Testis (tissue), 3 donors: ENCODE measurements around the gene MYO1F. TPM values are rescaled to one million over a fixed set of nuclear protein-coding genes. Genes with fewer than 3 reads are reported as not detected.

ENCODE experiments used
- DNase-seq: peaks from one replicate; pipeline ENCODE4 v3.0.0-alpha.2; 2019
- H3K27ac ChIP-seq, 2 donors: fragments of 200-600 bp; sonication (generic); one replicate each; pipeline ENCODE4 v1.5.1; 2019
- H3K27me3 ChIP-seq: fragments of 200-600 bp; sonication (generic); one replicate; pipeline ENCODE4 v1.5.1; 2019
- H3K36me3 ChIP-seq: fragments of 200-600 bp; sonication (generic); one replicate; pipeline ENCODE4 v1.5.1; 2017; ENCODE audit warnings: low read depth; ENCODE audit errors: missing control alignments
- H3K4me1 ChIP-seq: fragments of 200-600 bp; sonication (generic); one replicate; pipeline ENCODE4 v1.5.1; 2019
- H3K4me3 ChIP-seq, 2 donors: fragments of 200-600 bp; sonication (generic); one replicate each; pipeline ENCODE4 v1.5.1; 2017 to 2019
- H3K9me3 ChIP-seq: fragments of 200-600 bp; sonication (generic); one replicate; pipeline ENCODE4 v1.5.1; 2017
- CTCF ChIP-seq, 3 experiments: fragments of 450-650 bp in 2 of 3; fragments of 200-600 bp in 1 of 3; sonication (generic) in 1 of 3; IDR thresholded peaks; one replicate each; pipeline ENCODE4 v1.5.1; 2016 to 2019; ENCODE audit warnings: antibody characterized with exemption in 3 of 3, mild to moderate bottlenecking in 2 of 3, moderate library complexity in 1 of 3
- POLR2A ChIP-seq: fragments of 450-650 bp; IDR thresholded peaks from one replicate; pipeline ENCODE4 v1.6.1; 2017; ENCODE audit warnings: antibody characterized with exemption, mild to moderate bottlenecking, moderate library complexity
- WGBS, 2 donors: methylation state at CpG; one replicate each; pipeline ENCODE4 v1.1.5; 2018; 5-methylcytosine and 5-hydroxymethylcytosine counted together
- intact Hi-C: fragments of 100-400 bp; cut with DNase I; formaldehyde crosslinking; loops from one replicate; pipeline ENCODE4 v1.15.1; 2023; ENCODE audit warnings: low total_unique reads
- polyA plus RNA-seq: library from polyadenylated mRNA; stranded (reverse); fragments of 350-450 nt; fragmentation: Illumina TruSeq; extraction: RNeasy Lipid Tissue Mini Kit (QIAGEN cat#74804); gene quantifications from one replicate; pipeline ENCODE4 v1.2.3, GENCODE V29; 2014; ENCODE audit warnings: low read depth, low replicate concordance; ENCODE audit not compliant: insufficient read depth
- total RNA-seq, 2 donors: library from RNA; depleted of rRNA; stranded (reverse); fragments of >200 nt; gene quantifications; one replicate each; pipeline ENCODE4 v1.2.3, GENCODE V29; 2016

Gene MYO1F
- total and polyA plus RNA-seq, 3 donors from 2014 or later = 4.7 to 6.7 (median 5.9) TPM

- Histone ChIP-seq H3K4me1 (peaks cover 6% of the 10 kb centered on the region), H3K9me3 (no peaks in the 10 kb centered on the region), H3K27ac (no peak overlapping the region), H3K36me3 (no peaks in the 10 kb centered on the region), H3K27me3 (no peaks in the 10 kb centered on the region), H3K4me3 (no peak overlapping the region)
- TF ChIP-seq CTCF (IDR thresholded peaks at IDR 0.05) (no peak), POLR2A (no peak)
- DNase-seq = no peak
- intact Hi-C loops = no loop called here
- 78 to 89% methylated on average over 35 of the region's 35 CpGs for WGBS, 2 donors
Observed at GRCh38 chr19:8530061-8530679, 47.1 kb downstream of the MYO1F start.

- WGBS, 2 donors = 83 to 97% methylated on average over 4 of the region's 4 CpGs
Observed at GRCh38 chr19:8529369-8530006, 47.8 kb downstream of the MYO1F start.

GRCh38 chr19:8528500-8528899 is 48.7 kb downstream of the MYO1F start:
- Histone ChIP-seq H3K27ac (no peak overlapping the region), H3K27me3 (no peaks in the 10 kb centered on the region), H3K4me1 (peaks cover 6% of the 10 kb centered on the region), H3K4me3 (no peak overlapping the region), H3K9me3 (no peaks in the 10 kb centered on the region), H3K36me3 (no peaks in the 10 kb centered on the region)
- no peak for TF ChIP-seq CTCF (IDR thresholded peaks at IDR 0.05)
- TF ChIP-seq POLR2A = no peak
- intact Hi-C loops = no loop called here
- WGBS, 2 donors = 62 to 65% methylated on average over 4 of the region's 4 CpGs
- DNase-seq = no peak

More at GRCh38 chr19:8529369-8530006, 47.8 kb downstream of the MYO1F start:
- no peak overlapping the region for H3K27ac ChIP-seq
- DNase-seq = no peak
- intact Hi-C loops = no loop called here
- H3K4me1 ChIP-seq = peaks cover 6% of the 10 kb centered on the region
- H3K9me3 ChIP-seq = no peaks in the 10 kb centered on the region
- H3K4me3 ChIP-seq = no peak overlapping the region
- TF ChIP-seq POLR2A (no peak), CTCF (IDR thresholded peaks at IDR 0.05) (no peak)
- H3K36me3 ChIP-seq = no peaks in the 10 kb centered on the region
- no peaks in the 10 kb centered on the region for H3K27me3 ChIP-seq

- peak; percentile 95 for DNase-seq
- Histone ChIP-seq H3K27ac (peak overlapping the region; percentile 75 to 91), H3K27me3 (no peaks in the 10 kb centered on the region), H3K9me3 (no peaks in the 10 kb centered on the region), H3K4me1 (peaks cover 6% of the 10 kb centered on the region), H3K36me3 (no peaks in the 10 kb centered on the region), H3K4me3 (peak overlapping the region; percentile 71 to 74)
- TF ChIP-seq CTCF (IDR thresholded peaks at IDR 0.05) = no peak
- TF ChIP-seq POLR2A = no peak
- intact Hi-C loops = no loop called here
- WGBS, 2 donors = 10 to 12% methylated on average over 15 to 57 of the region's 57 CpGs
Observed at GRCh38 chr19:8526345-8527091, 50.7 kb downstream of the MYO1F start.
